Nephron progenitor cell (in vitro differentiated cells): ENCODE measurements around the gene MT3.

Experiments
- DNase-seq: peaks from one replicate; pipeline ENCODE4 v3.0.0; 2021
- H3K27ac Mint-ChIP-seq: 2 replicates; pipeline ENCODE4 v1.8.0; 2021; ENCODE audit warnings: mild to moderate bottlenecking, moderate library complexity, mixed read lengths
- H3K27me3 Mint-ChIP-seq: 2 replicates; pipeline ENCODE4 v1.8.0; 2021; ENCODE audit warnings: mild to moderate bottlenecking, low read depth, mixed read lengths; ENCODE audit not compliant: poor library complexity
- H3K36me3 Mint-ChIP-seq: 2 replicates; pipeline ENCODE4 v1.8.0; 2021; ENCODE audit warnings: low read depth, mixed read lengths
- H3K4me1 Mint-ChIP-seq: 2 replicates; pipeline ENCODE4 v1.8.0; 2021; ENCODE audit warnings: mixed read lengths
- H3K4me3 Mint-ChIP-seq: 2 replicates; pipeline ENCODE4 v1.8.0; 2021; ENCODE audit warnings: mild to moderate bottlenecking, moderate library complexity, mixed read lengths
- H3K9me3 Mint-ChIP-seq: 2 replicates; pipeline ENCODE4 v1.8.0; 2021; ENCODE audit warnings: mild to moderate bottlenecking, moderate library complexity, mixed read lengths
- CTCF ChIP-seq: fragments of 200-600 bp; sonication (generic); IDR thresholded peaks from 2 replicates; pipeline ENCODE4 v1.5.0; 2021; ENCODE audit warnings: antibody characterized with exemption

Gene MT3

GRCh38 chr16:56606476-56607108 lies 17.3 kb downstream of the MT3 start:
- no peaks in the 10 kb centered on the region for H3K36me3 Mint-ChIP-seq
- peaks cover 61% of the 10 kb centered on the region for H3K27me3 Mint-ChIP-seq
- H3K27ac Mint-ChIP-seq, result peak overlapping the region; percentile 81
- no peaks in the 10 kb centered on the region for H3K9me3 Mint-ChIP-seq
- no peak for TF ChIP-seq CTCF
- H3K4me1 Mint-ChIP-seq, result peaks cover 62% of the 10 kb centered on the region
- DNase-seq, result no peak
- H3K4me3 Mint-ChIP-seq, result peak overlapping the region; percentile 11

GRCh38 chr16:56607109-56607618 lies 17.8 kb downstream of the MT3 start:
- Mint-ChIP-seq H3K9me3 (no peaks in the 10 kb centered on the region), H3K27ac (peak overlapping the region; percentile 81), H3K27me3 (peaks cover 57% of the 10 kb centered on the region), H3K4me3 (peak overlapping the region; percentile 11), H3K36me3 (no peaks in the 10 kb centered on the region), H3K4me1 (peaks cover 63% of the 10 kb centered on the region)
- no peak for TF ChIP-seq CTCF
- DNase-seq, result no peak

GRCh38 chr16:56607675-56608042 lies 18.3 kb downstream of the MT3 start:
- no peaks in the 10 kb centered on the region for H3K9me3 Mint-ChIP-seq
- H3K4me1 Mint-ChIP-seq, result peaks cover 63% of the 10 kb centered on the region
- TF ChIP-seq CTCF, result no peak
- H3K36me3 Mint-ChIP-seq, result no peaks in the 10 kb centered on the region
- H3K4me3 Mint-ChIP-seq, result peak overlapping the region; percentile 59
- H3K27ac Mint-ChIP-seq, result peak overlapping the region; percentile 84
- peaks cover 57% of the 10 kb centered on the region for H3K27me3 Mint-ChIP-seq
- no peak for DNase-seq

- Mint-ChIP-seq H3K4me1 (peaks cover 63% of the 10 kb centered on the region), H3K36me3 (no peaks in the 10 kb centered on the region), H3K9me3 (no peaks in the 10 kb centered on the region), H3K27ac (peak within 1 kb of the TSS; percentile 84), H3K27me3 (peaks cover 58% of the 10 kb centered on the region), H3K4me3 (peak within 1 kb of the TSS; percentile 88)
- peak; percentile 86 for DNase-seq
- TF ChIP-seq CTCF, result no peak
These were observed 18.9 kb downstream of the MT3 start, which contains the start of gene MT2A for GRCh38 chr16:56608043-56608875. TSS of gene MT2A (plus strand) at chr16:56608584. CDS start at chr16:56608656, 72 bp downstream.

GRCh38 chr16:56608876-56609462 lies 19.6 kb downstream of the MT3 start:
- H3K36me3 Mint-ChIP-seq, result no peaks in the 10 kb centered on the region
- peak overlapping the region; percentile 88 for H3K4me3 Mint-ChIP-seq
- H3K27ac Mint-ChIP-seq, result peak overlapping the region; percentile 13
- H3K27me3 Mint-ChIP-seq, result peaks cover 60% of the 10 kb centered on the region
- no peaks in the 10 kb centered on the region for H3K9me3 Mint-ChIP-seq
- TF ChIP-seq CTCF, result no peak
- DNase-seq, result no peak
- H3K4me1 Mint-ChIP-seq, result peaks cover 59% of the 10 kb centered on the region
